Heart left ventricle (tissue), 16 donors: ENCODE results near the gene ASRGL1. TPM values are rescaled to one million over a fixed set of nuclear protein-coding genes. Genes with fewer than 3 reads are reported as not detected.
A peak's percentile ranks its signal among the peaks of the same experiment; 100 is the strongest.
"Not testable (repeated sequence)": the region's sequence is repeated elsewhere in the genome, so short reads cannot be mapped to it uniquely, and the experiment has no call there.

Experiments
- ATAC-seq, 4 donors: fragments of 200-7000 bp; cut with Tn5 transposase; one replicate each; pipeline ENCODE4 v1.9.1; 2020 to 2022; ENCODE audit warnings: moderate library complexity in 4 of 4, mild to moderate bottlenecking in 3 of 4, moderate number of reproducible peaks in 1 of 4
- DNase-seq, 5 donors: peaks; one replicate each; pipeline ENCODE4 v3.0.0-alpha.2; 2020
- H3K27ac ChIP-seq, 12 donors: fragments of 200-600 bp; sonication (generic) in 4 of 12; one replicate each; pipeline versions ENCODE4 v1.5.0 to v1.8.0; 2016 to 2022; ENCODE audit warnings: mild to moderate bottlenecking in 2 of 12
- H3K27me3 ChIP-seq, 9 donors: fragments of 200-600 bp; sonication (generic) in 2 of 9; one replicate each; pipeline versions ENCODE4 v1.5.1 to v1.8.0; 2016 to 2022; ENCODE audit warnings: mild to moderate bottlenecking in 3 of 9
- H3K36me3 ChIP-seq, 9 donors: fragments of 200-600 bp; sonication (generic) in 2 of 9; one replicate each; pipeline versions ENCODE4 v1.5.0 to v1.8.0; 2018 to 2022; ENCODE audit warnings: mild to moderate bottlenecking in 2 of 9
- H3K4me1 ChIP-seq, 12 donors: fragments of 200-600 bp; sonication (generic) in 4 of 12; one replicate each; pipeline versions ENCODE4 v1.5.0 to v1.8.0; 2016 to 2022; ENCODE audit warnings: mild to moderate bottlenecking in 3 of 12
- H3K4me3 ChIP-seq, 12 donors: fragments of 200-600 bp; sonication (generic) in 4 of 12; one replicate each; pipeline versions ENCODE4 v1.5.0 to v1.8.0; 2017 to 2022; ENCODE audit warnings: mild to moderate bottlenecking in 9 of 12, moderate library complexity in 4 of 12
- H3K9me3 ChIP-seq, 12 donors: fragments of 200-600 bp; sonication (generic) in 4 of 12; one replicate each; pipeline versions ENCODE4 v1.5.0 to v1.8.0; 2016 to 2022; ENCODE audit warnings: mild to moderate bottlenecking in 1 of 12
- CTCF ChIP-seq, 12 donors: fragments of 200-600 bp; sonication (generic) in 4 of 12; IDR thresholded peaks; one replicate each; pipeline versions ENCODE4 v1.5.0 to v1.8.0; 2018 to 2022; ENCODE audit warnings: antibody characterized with exemption in 12 of 12, mild to moderate bottlenecking in 5 of 12
- POLR2A ChIP-seq, 2 donors: fragments of 450-650 bp; IDR thresholded peaks; one replicate each; pipeline ENCODE4 v1.6.1; 2017; ENCODE audit warnings: antibody characterized with exemption in 2 of 2, mild to moderate bottlenecking in 2 of 2, moderate library complexity in 2 of 2
- WGBS, 4 donors: extraction: QIAGEN DNeasy Blood & Tissue Kit in 2 of 4; methylation state at CpG; one replicate each; pipeline versions ENCODE4 v1.1.5 to v1.1.7; 2013 to 2018; 5-methylcytosine and 5-hydroxymethylcytosine counted together
- intact Hi-C, 10 donors: fragments of 100-400 bp; cut with DNase I; formaldehyde crosslinking; loops; one replicate each; pipeline versions ENCODE4 v1.11.1 to v1.14.2; 2022
- polyA plus RNA-seq, 2 donors: library from polyadenylated mRNA; stranded (reverse); fragments of 200-250 nt; gene quantifications; one replicate each; pipeline ENCODE4 v1.2.3, GENCODE V29; 2013
- total RNA-seq, 9 donors: library from RNA; depleted of rRNA in 2 of 9; stranded (reverse); fragments of >200 nt in 2 of 9; fragmentation: NEBNext Ultra II Directional in 3 of 9; extraction: Animal tissue kit (Norgen Biotek cat#: 25700) in 3 of 9; gene quantifications; one replicate each; pipeline versions ENCODE4 v1.1.0 to v1.2.4, GENCODE V29; 2016 to 2023
- donor health status: ischemic (EF 13 %, LVEDD 7.1; RV severe dilation, severe dysfunction).
- donor health status: healthy with polysubstance abuse.
- donor health status: DM: no; HTN: yes; CAD: no.
- donor health status: DM: no; HTN: no; CAD: no.
- donor health status: ischemic (EF 25% LVEDD 6.9; RV normal size, moderate dysfunction).
- donor health status: ischemic (EF 25% LVEDD 5.7; RV mildly dilated, moderate dysfunction).
- donor health status: healthy.
- donor health status: DM: yes; HTN: yes; CAD: no.
- donor health status: ischemic (EF 35%, LVEDD 5.7; RV mildly dilated, moderate dysfunction).
- donor health status: nonischemic (EF 11% LVEDD 7.7; RV severe dilation, severe dysfunction).
- donor health status: DM: yes; HTN: yes; CAD: no.
- donor health status: PGD.
- donor health status: ischemic (EF 29% LVEDD 5.4; RV normal size, mild dysfunction).
- donor health status: nonischemic (EF 23%, LVEDD 6.1; RV moderate dilation, normal function).

ASRGL1 gene
- total and polyA plus RNA-seq, 11 donors, result 1.4 to 13.2 (median 3.2) TPM

DNA sequence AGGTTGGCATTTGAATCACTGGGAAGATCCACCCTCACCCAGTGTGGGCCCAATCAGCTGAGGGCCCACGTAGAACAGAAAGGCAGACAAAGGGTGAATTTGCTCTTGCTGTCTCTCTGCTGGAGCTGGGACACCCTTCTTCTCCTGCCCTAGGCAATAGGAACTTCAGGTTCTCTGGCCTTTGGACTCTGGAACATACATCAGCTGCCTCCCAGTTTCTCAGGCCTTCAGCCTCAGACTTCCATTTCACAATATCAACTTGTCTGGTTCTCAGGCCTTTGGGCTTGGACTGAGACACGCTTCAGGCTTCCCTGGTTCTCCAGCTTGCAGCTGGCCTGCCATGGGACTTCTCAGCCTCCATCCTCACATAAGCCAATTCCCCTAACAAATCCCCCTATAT lies 14.7 kb upstream of the ASRGL1 start:
- Histone ChIP-seq H3K4me1 (no peaks in the 10 kb centered on the region), H3K27ac (no peak overlapping the region), H3K4me3 (no peak overlapping the region), H3K27me3 (peaks cover 0 to 12% (median 0%) of the 10 kb centered on the region in 9 donors), H3K36me3 (no peaks in the 10 kb centered on the region), H3K9me3 (no peaks in the 10 kb centered on the region)
- intact Hi-C loops, result no loop called here
- DNase-seq, result no peak
- ATAC-seq, result no peak
- TF ChIP-seq POLR2A (IDR thresholded peaks at IDR 0.05) (no peak), CTCF (IDR thresholded peaks at IDR 0.05) (no peak)
- 76 to 94% (median 87%) methylated on average over 1 to 2 of the region's 2 CpGs for WGBS, 4 donors

- peaks cover 0 to 6% (median 0%) of the 10 kb centered on the region in 12 donors for H3K4me1 ChIP-seq
- no peak overlapping the region for H3K4me3 ChIP-seq
- no peak overlapping the region for H3K27ac ChIP-seq
- H3K9me3 ChIP-seq, result no peaks in the 10 kb centered on the region
- intact Hi-C loops, result no loop called here
- H3K36me3 ChIP-seq, result no peaks in the 10 kb centered on the region
- no peak for TF ChIP-seq POLR2A (IDR thresholded peaks at IDR 0.05)
- peak in 10 of 12 donors; percentile 19 to 72 (median 41) for TF ChIP-seq CTCF (IDR thresholded peaks at IDR 0.05)
- ATAC-seq, result peak in 1 of 4 donors; percentile 67
- WGBS, 4 donors, result 31 to 44% (median 36%) methylated on average over 14 to 18 of the region's 18 CpGs
- DNase-seq, result peak in 3 of 5 donors; percentile 23 to 75 (median 42)
- peaks cover 0 to 12% (median 0%) of the 10 kb centered on the region in 9 donors for H3K27me3 ChIP-seq
Observed at GRCh38 chr11:62324731-62325556, 12.3 kb upstream of the ASRGL1 start.

- H3K4me3 ChIP-seq, intact Hi-C loops, H3K36me3 ChIP-seq, H3K9me3 ChIP-seq, ATAC-seq, H3K27ac ChIP-seq, DNase-seq: not testable (repeated sequence)
- Histone ChIP-seq H3K4me1 (peaks cover 0 to 11% (median 0%) of the 10 kb centered on the region in 12 donors), H3K27me3 (peaks cover 0 to 12% (median 0%) of the 10 kb centered on the region in 9 donors)
- WGBS, 4 donors, result 67 to 82% (median 74%) methylated on average over 5 of the region's 5 CpGs
Observed at GRCh38 chr11:62325781-62326180, 11.5 kb upstream of the ASRGL1 start.

DNA sequence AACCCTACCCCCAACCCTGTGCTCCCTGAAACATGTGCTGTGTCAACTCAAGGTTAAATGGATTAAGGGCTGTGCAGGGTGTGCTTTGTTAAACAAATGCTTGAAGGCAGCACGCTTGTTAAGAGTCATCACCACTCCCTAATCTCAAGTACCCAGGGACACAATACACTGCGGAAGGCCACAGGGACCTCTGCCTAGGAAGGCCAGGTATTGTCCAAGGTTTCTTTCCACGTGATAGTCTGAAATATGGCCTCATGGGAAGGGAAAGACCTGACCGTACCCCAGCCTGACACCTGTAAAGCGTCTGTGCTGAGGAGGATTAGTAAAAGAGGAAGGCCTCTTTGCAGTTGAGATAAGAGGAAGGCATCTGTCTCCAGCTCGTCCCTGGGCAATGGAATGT lies 10.5 kb upstream of the ASRGL1 start:
- H3K36me3 ChIP-seq, intact Hi-C loops, ATAC-seq, DNase-seq, H3K27ac ChIP-seq, H3K9me3 ChIP-seq, H3K4me3 ChIP-seq: not testable (repeated sequence)
- Histone ChIP-seq H3K4me1 (peaks cover 0 to 11% (median 0%) of the 10 kb centered on the region in 12 donors), H3K27me3 (peaks cover 0 to 12% (median 0%) of the 10 kb centered on the region in 9 donors)
- WGBS, 4 donors, result 34 to 43% (median 40%) methylated on average over 6 of the region's 6 CpGs

DNA sequence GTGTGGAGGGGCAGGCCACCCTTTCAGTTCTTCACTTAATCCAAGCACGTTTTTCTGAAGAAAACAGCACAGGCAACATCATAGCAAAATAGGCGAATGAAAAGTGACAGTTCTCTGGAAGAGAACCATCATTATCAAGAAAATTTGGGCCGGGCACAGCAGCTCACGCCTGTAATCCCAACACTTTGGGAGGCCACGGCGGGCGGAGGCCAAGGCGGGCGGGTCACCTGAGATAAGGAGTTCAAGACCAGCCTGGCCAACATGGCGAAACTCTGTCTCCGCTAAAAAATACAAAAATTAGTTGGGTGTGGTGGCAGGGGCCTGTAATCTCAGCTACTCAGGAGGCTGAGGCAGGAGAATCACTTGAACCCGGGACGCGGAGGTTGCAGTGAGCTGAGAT lies 9.7 kb upstream of the ASRGL1 start:
- H3K27ac ChIP-seq, ATAC-seq, DNase-seq, H3K4me3 ChIP-seq, H3K9me3 ChIP-seq, H3K36me3 ChIP-seq, H3K27me3 ChIP-seq, intact Hi-C loops: not testable (repeated sequence)
- WGBS, 4 donors, result 84 to 91% (median 89%) methylated on average over 14 of the region's 14 CpGs
- H3K4me1 ChIP-seq, result peaks cover 0 to 11% (median 0%) of the 10 kb centered on the region in 12 donors

DNA sequence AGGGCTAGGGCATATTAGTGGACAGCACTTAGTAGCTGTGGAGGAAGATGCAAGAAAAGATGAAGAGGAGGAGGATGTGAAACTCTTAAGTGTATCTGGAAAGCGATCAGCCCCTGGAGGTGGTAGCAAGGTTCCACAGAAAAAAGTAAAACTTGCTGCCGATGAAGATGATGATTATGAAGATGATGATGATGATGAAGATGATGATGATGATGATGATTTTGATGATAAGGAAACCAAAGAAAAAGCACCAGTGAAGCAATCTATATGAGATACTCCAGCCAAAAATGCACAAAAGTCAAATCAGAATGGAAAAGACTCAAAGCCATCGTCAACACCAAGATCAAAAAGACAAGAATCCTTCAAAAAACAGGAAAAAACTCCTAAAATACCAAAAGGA lies 6.0 kb upstream of the ASRGL1 start:
- H3K27ac ChIP-seq, ATAC-seq, H3K9me3 ChIP-seq, H3K4me3 ChIP-seq, H3K36me3 ChIP-seq, DNase-seq, intact Hi-C loops: not testable (repeated sequence)
- Histone ChIP-seq H3K4me1 (peaks cover 0 to 19% (median 0%) of the 10 kb centered on the region in 12 donors), H3K27me3 (peaks cover 0 to 20% (median 0%) of the 10 kb centered on the region in 9 donors)
- 67 to 95% (median 85%) methylated on average over 3 of the region's 3 CpGs for WGBS, 4 donors
